ENCODE results near the gene SLC16A12.
"Not testable (repeated sequence)": the region's sequence is repeated elsewhere in the genome, so short reads cannot be mapped to it uniquely, and the experiment has no call there.

SLC16A12 gene

GRCh38 chr10:89419548-89419947, 115.8 kb downstream of the SLC16A12 start:
- peak; percentile 33 for TF ChIP-seq CTCF (IDR thresholded peaks at IDR 0.05)
- Mint-ChIP-seq H3K27ac (no peak overlapping the region), H3K4me1 (peaks cover 12% of the 10 kb centered on the region), H3K27me3 (ENCODE audit: low read depth, poor library complexity) (peaks cover 12% of the 10 kb centered on the region), H3K4me3 (no peak overlapping the region), H3K9me3 (no peaks in the 10 kb centered on the region), H3K36me3 (ENCODE audit: low read depth) (peaks cover 15% of the 10 kb centered on the region)
- DNase-seq: no peak

GRCh38 chr10:89416465-89416864, 118.9 kb downstream of the SLC16A12 start:
- H3K9me3 Mint-ChIP-seq: peaks cover 11% of the 10 kb centered on the region
- no peak for TF ChIP-seq CTCF (IDR thresholded peaks at IDR 0.05)
- H3K27me3 Mint-ChIP-seq (ENCODE audit: low read depth, poor library complexity): peaks cover 12% of the 10 kb centered on the region
- H3K4me1 Mint-ChIP-seq: peaks cover 17% of the 10 kb centered on the region
- no peak overlapping the region for H3K27ac Mint-ChIP-seq
- no peak for DNase-seq
- peak overlapping the region; percentile 91 for H3K4me3 Mint-ChIP-seq
- H3K36me3 Mint-ChIP-seq (ENCODE audit: low read depth): peaks cover 29% of the 10 kb centered on the region

GRCh38 chr10:89414879-89415821, 120.2 kb downstream of the SLC16A12 start:
- TF ChIP-seq CTCF (IDR thresholded peaks at IDR 0.05): no peak
- peak; percentile 50 for DNase-seq
- Mint-ChIP-seq H3K27me3 (ENCODE audit: low read depth, poor library complexity) (peaks cover 12% of the 10 kb centered on the region), H3K4me1 (peaks cover 17% of the 10 kb centered on the region), H3K9me3 (peaks cover 11% of the 10 kb centered on the region), H3K27ac (no peak overlapping the region), H3K36me3 (ENCODE audit: low read depth) (peaks cover 37% of the 10 kb centered on the region), H3K4me3 (peak overlapping the region; percentile 91)

- peak; percentile 83 for DNase-seq
- no peak within 1 kb of the TSS for H3K27ac Mint-ChIP-seq
- no peak for TF ChIP-seq CTCF (IDR thresholded peaks at IDR 0.05)
- H3K4me1 Mint-ChIP-seq: peaks cover 17% of the 10 kb centered on the region
- peak within 1 kb of the TSS; percentile 91 for H3K4me3 Mint-ChIP-seq
- H3K9me3 Mint-ChIP-seq: peaks cover 11% of the 10 kb centered on the region
- H3K36me3 Mint-ChIP-seq (ENCODE audit: low read depth): peaks cover 39% of the 10 kb centered on the region
- H3K27me3 Mint-ChIP-seq (ENCODE audit: low read depth, poor library complexity): peaks cover 12% of the 10 kb centered on the region
Measured at GRCh38 chr10:89414146-89414878, 121.1 kb downstream of the SLC16A12 start, which contains the start of gene IFIT5. IFIT5 (plus strand) TSS chr10:89414568; CDS start chr10:89414799, 231 bp downstream.

GRCh38 chr10:89413398-89413912, 121.9 kb downstream of the SLC16A12 start:
- H3K36me3 Mint-ChIP-seq (ENCODE audit: low read depth): peaks cover 44% of the 10 kb centered on the region
- H3K4me3 Mint-ChIP-seq: peak overlapping the region; percentile 91
- no peak for TF ChIP-seq CTCF (IDR thresholded peaks at IDR 0.05)
- peaks cover 12% of the 10 kb centered on the region for H3K27me3 Mint-ChIP-seq (ENCODE audit: low read depth, poor library complexity)
- no peak for DNase-seq
- no peak overlapping the region for H3K27ac Mint-ChIP-seq
- H3K9me3 Mint-ChIP-seq: peaks cover 11% of the 10 kb centered on the region
- peaks cover 16% of the 10 kb centered on the region for H3K4me1 Mint-ChIP-seq

GRCh38 chr10:89412276-89412675, 123.1 kb downstream of the SLC16A12 start:
- peaks cover 11% of the 10 kb centered on the region for H3K4me1 Mint-ChIP-seq
- H3K36me3 Mint-ChIP-seq (ENCODE audit: low read depth): peaks cover 45% of the 10 kb centered on the region
- H3K9me3 Mint-ChIP-seq: peaks cover 14% of the 10 kb centered on the region
- DNase-seq, H3K27ac Mint-ChIP-seq, H3K4me3 Mint-ChIP-seq: not testable (repeated sequence)
- peaks cover 12% of the 10 kb centered on the region for H3K27me3 Mint-ChIP-seq (ENCODE audit: low read depth, poor library complexity)

GRCh38 chr10:89411135-89411534, 124.3 kb downstream of the SLC16A12 start:
- not testable (repeated sequence) for H3K27me3 Mint-ChIP-seq (ENCODE audit: low read depth, poor library complexity); H3K4me3 Mint-ChIP-seq; H3K27ac Mint-ChIP-seq; DNase-seq
- Mint-ChIP-seq H3K9me3 (peaks cover 16% of the 10 kb centered on the region), H3K4me1 (peaks cover 11% of the 10 kb centered on the region), H3K36me3 (ENCODE audit: low read depth) (peaks cover 53% of the 10 kb centered on the region)

GRCh38 chr10:89410551-89410950, 124.8 kb downstream of the SLC16A12 start:
- Mint-ChIP-seq H3K36me3 (ENCODE audit: low read depth) (peaks cover 58% of the 10 kb centered on the region), H3K9me3 (peaks cover 16% of the 10 kb centered on the region)
- not testable (repeated sequence) for H3K27ac Mint-ChIP-seq; H3K27me3 Mint-ChIP-seq (ENCODE audit: low read depth, poor library complexity); H3K4me3 Mint-ChIP-seq; H3K4me1 Mint-ChIP-seq; DNase-seq

All from nephron progenitor cell (in vitro differentiated cells).